Neural crest cell (in vitro differentiated cells): ENCODE results near the gene TFPI2. TPM values are rescaled to one million over a fixed set of nuclear protein-coding genes. Genes with fewer than 3 reads are reported as not detected.

ENCODE experiments used
- DNase-seq: peaks from one replicate; pipeline ENCODE4 v3.0.0; 2021; ENCODE audit warnings: low read depth, mixed read lengths, low spot score
- H3K27ac Mint-ChIP-seq: one replicate; pipeline ENCODE4 v1.8.0; 2021; ENCODE audit warnings: mild to moderate bottlenecking, mixed read lengths; ENCODE audit not compliant: unreplicated experiment
- H3K27me3 Mint-ChIP-seq: 2 replicates; pipeline ENCODE4 v1.8.0; 2021; ENCODE audit warnings: low read depth, mild to moderate bottlenecking, mixed read lengths
- H3K36me3 Mint-ChIP-seq: 2 replicates; pipeline ENCODE4 v1.8.0; 2021; ENCODE audit warnings: low read depth, mild to moderate bottlenecking, mixed read lengths
- H3K4me1 Mint-ChIP-seq: 2 replicates; pipeline ENCODE4 v1.8.0; 2021; ENCODE audit warnings: mixed read lengths
- H3K4me3 Mint-ChIP-seq: one replicate; pipeline ENCODE4 v1.8.0; 2021; ENCODE audit warnings: mild to moderate bottlenecking, mixed read lengths
- H3K9me3 Mint-ChIP-seq: 2 replicates; pipeline ENCODE4 v1.8.0; 2021; ENCODE audit warnings: mixed read lengths
- CTCF ChIP-seq: fragments of 200-600 bp; sonication (generic); conservative IDR thresholded peaks from 2 replicates; pipeline ENCODE4 v1.5.0; 2021; ENCODE audit warnings: antibody characterized with exemption, mild to moderate bottlenecking
- total RNA-seq: library from RNA; stranded (reverse); gene quantifications from 2 replicates; pipeline ENCODE4 v1.2.1, GENCODE V29; 2021

TFPI2 gene
- total RNA-seq, 1 donor from 2014 or later: 0.84 TPM

- no peaks in the 10 kb centered on the region for H3K27me3 Mint-ChIP-seq
- no peak for TF ChIP-seq CTCF
- H3K9me3 Mint-ChIP-seq: peaks cover 5% of the 10 kb centered on the region
- H3K36me3 Mint-ChIP-seq: peaks cover 10% of the 10 kb centered on the region
- no peaks in the 10 kb centered on the region for H3K4me1 Mint-ChIP-seq
- H3K4me3 Mint-ChIP-seq: no peak overlapping the region
- no peak for DNase-seq
- no peak overlapping the region for H3K27ac Mint-ChIP-seq
Measured at GRCh38 chr7:93882468-93882867, 8.1 kb downstream of the TFPI2 start.

- Mint-ChIP-seq H3K4me1 (no peaks in the 10 kb centered on the region), H3K27ac (no peak overlapping the region), H3K36me3 (peaks cover 12% of the 10 kb centered on the region), H3K9me3 (peaks cover 5% of the 10 kb centered on the region), H3K27me3 (no peaks in the 10 kb centered on the region), H3K4me3 (no peak overlapping the region)
- no peak for DNase-seq
- no peak for TF ChIP-seq CTCF
Measured at GRCh38 chr7:93879356-93879755, 11.2 kb downstream of the TFPI2 start.

- no peak for TF ChIP-seq CTCF
- DNase-seq: no peak
- Mint-ChIP-seq H3K4me1 (no peaks in the 10 kb centered on the region), H3K36me3 (peaks cover 14% of the 10 kb centered on the region), H3K27me3 (no peaks in the 10 kb centered on the region), H3K4me3 (no peak overlapping the region), H3K9me3 (peaks cover 9% of the 10 kb centered on the region), H3K27ac (no peak overlapping the region)
Measured at GRCh38 chr7:93877742-93878141, 12.8 kb downstream of the TFPI2 start.

- H3K36me3 Mint-ChIP-seq: peaks cover 9% of the 10 kb centered on the region
- no peaks in the 10 kb centered on the region for H3K4me1 Mint-ChIP-seq
- no peak for DNase-seq
- no peak overlapping the region for H3K27ac Mint-ChIP-seq
- H3K4me3 Mint-ChIP-seq: no peak overlapping the region
- H3K27me3 Mint-ChIP-seq: no peaks in the 10 kb centered on the region
- peaks cover 4% of the 10 kb centered on the region for H3K9me3 Mint-ChIP-seq
- TF ChIP-seq CTCF: no peak
Measured at GRCh38 chr7:93873998-93874574, 16.5 kb downstream of the TFPI2 start.

- Mint-ChIP-seq H3K27me3 (no peaks in the 10 kb centered on the region), H3K4me3 (no peak overlapping the region), H3K27ac (no peak overlapping the region), H3K36me3 (no peaks in the 10 kb centered on the region), H3K4me1 (no peaks in the 10 kb centered on the region), H3K9me3 (no peaks in the 10 kb centered on the region)
- DNase-seq: no peak
- TF ChIP-seq CTCF: no peak
Measured at GRCh38 chr7:93866886-93867285, 23.7 kb downstream of the TFPI2 start.

- Mint-ChIP-seq H3K4me3 (no peak overlapping the region), H3K9me3 (no peaks in the 10 kb centered on the region), H3K4me1 (no peaks in the 10 kb centered on the region), H3K27me3 (no peaks in the 10 kb centered on the region), H3K36me3 (no peaks in the 10 kb centered on the region), H3K27ac (no peak overlapping the region)
- DNase-seq: no peak
- TF ChIP-seq CTCF: no peak
Measured at GRCh38 chr7:93862651-93863050, 27.9 kb downstream of the TFPI2 start.
